Type B pancreatic cell (in vitro differentiated cells): ENCODE measurements around the gene CAMSAP2. TPM values are rescaled to one million over a fixed set of nuclear protein-coding genes. Genes with fewer than 3 reads are reported as not detected.
A peak's percentile ranks its signal among the peaks of the same experiment; 100 is the strongest.
"Not testable (repeated sequence)": the region's sequence is repeated elsewhere in the genome, so short reads cannot be mapped to it uniquely, and the experiment has no call there.

Source experiments
- DNase-seq: peaks from one replicate; pipeline ENCODE4 v3.0.0; 2021; ENCODE audit warnings: mixed read lengths; ENCODE audit not compliant: unreplicated experiment; ENCODE audit errors: extremely low spot score
- H3K27ac Mint-ChIP-seq: 2 replicates; pipeline ENCODE4 v1.8.0; 2021; ENCODE audit warnings: mild to moderate bottlenecking, mixed read lengths
- H3K27me3 Mint-ChIP-seq: 2 replicates; pipeline ENCODE4 v1.8.0; 2021; ENCODE audit warnings: mixed read lengths
- H3K36me3 Mint-ChIP-seq: 2 replicates; pipeline ENCODE4 v1.8.0; 2021; ENCODE audit warnings: mixed read lengths
- H3K4me1 Mint-ChIP-seq: one replicate; pipeline ENCODE4 v1.8.0; 2021; ENCODE audit warnings: mixed read lengths; ENCODE audit not compliant: unreplicated experiment
- H3K4me3 Mint-ChIP-seq: 2 replicates; pipeline ENCODE4 v1.8.0; 2021; ENCODE audit warnings: mild to moderate bottlenecking, mixed read lengths
- H3K9me3 Mint-ChIP-seq: 2 replicates; pipeline ENCODE4 v1.8.0; 2021; ENCODE audit warnings: mixed read lengths
- total RNA-seq: library from RNA; stranded (reverse); gene quantifications from 2 replicates; pipeline ENCODE4 v1.2.1, GENCODE V29; 2021; ENCODE audit warnings: low replicate concordance
- TF ChIP-seq, protein P1 (sequence below): fragments of 200-600 bp; sonication (generic); conservative IDR thresholded peaks from 2 replicates; pipeline ENCODE4 v1.5.0; 2021; ENCODE audit warnings: antibody characterized with exemption, mild to moderate bottlenecking

The CAMSAP2 gene
- total RNA-seq, 1 donor from 2014 or later = 27.4 TPM

GRCh38 chr1:200749090-200749489 is 10.4 kb downstream of the CAMSAP2 start:
- Mint-ChIP-seq H3K27me3 (no peaks in the 10 kb centered on the region), H3K9me3 (peaks cover 15% of the 10 kb centered on the region), H3K4me1 (peaks cover 20% of the 10 kb centered on the region), H3K27ac (no peak overlapping the region), H3K4me3 (no peak overlapping the region), H3K36me3 (peaks cover 43% of the 10 kb centered on the region)
- TF ChIP-seq, protein P1, sequence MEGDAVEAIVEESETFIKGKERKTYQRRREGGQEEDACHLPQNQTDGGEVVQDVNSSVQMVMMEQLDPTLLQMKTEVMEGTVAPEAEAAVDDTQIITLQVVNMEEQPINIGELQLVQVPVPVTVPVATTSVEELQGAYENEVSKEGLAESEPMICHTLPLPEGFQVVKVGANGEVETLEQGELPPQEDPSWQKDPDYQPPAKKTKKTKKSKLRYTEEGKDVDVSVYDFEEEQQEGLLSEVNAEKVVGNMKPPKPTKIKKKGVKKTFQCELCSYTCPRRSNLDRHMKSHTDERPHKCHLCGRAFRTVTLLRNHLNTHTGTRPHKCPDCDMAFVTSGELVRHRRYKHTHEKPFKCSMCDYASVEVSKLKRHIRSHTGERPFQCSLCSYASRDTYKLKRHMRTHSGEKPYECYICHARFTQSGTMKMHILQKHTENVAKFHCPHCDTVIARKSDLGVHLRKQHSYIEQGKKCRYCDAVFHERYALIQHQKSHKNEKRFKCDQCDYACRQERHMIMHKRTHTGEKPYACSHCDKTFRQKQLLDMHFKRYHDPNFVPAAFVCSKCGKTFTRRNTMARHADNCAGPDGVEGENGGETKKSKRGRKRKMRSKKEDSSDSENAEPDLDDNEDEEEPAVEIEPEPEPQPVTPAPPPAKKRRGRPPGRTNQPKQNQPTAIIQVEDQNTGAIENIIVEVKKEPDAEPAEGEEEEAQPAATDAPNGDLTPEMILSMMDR = no peak
- no peak for DNase-seq

DNA sequence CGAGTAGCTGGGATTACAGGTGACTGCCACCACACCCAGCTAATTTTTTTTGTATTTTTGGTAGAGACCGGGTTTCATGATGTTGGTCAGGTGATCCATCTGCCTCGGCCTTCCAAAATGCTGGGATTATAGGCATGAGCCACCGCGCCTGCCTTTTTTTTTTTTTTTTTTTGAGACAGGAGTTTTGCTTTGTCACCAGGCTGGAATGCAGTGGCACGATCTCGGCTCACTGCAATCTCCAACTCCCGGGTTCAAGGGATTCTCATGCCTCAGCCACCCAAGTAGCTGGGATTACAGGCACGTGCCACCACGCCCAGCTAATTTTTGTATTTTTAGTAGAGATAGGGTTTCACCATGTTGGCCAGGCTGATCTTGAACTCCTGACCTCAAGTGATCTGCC is 12.1 kb downstream of the CAMSAP2 start:
- not testable (repeated sequence) for DNase-seq, H3K4me3 Mint-ChIP-seq, H3K27ac Mint-ChIP-seq, H3K27me3 Mint-ChIP-seq
- H3K4me1 Mint-ChIP-seq = peaks cover 16% of the 10 kb centered on the region
- peaks cover 43% of the 10 kb centered on the region for H3K36me3 Mint-ChIP-seq
- H3K9me3 Mint-ChIP-seq = peaks cover 15% of the 10 kb centered on the region

GRCh38 chr1:200751717-200752116 is 13.0 kb downstream of the CAMSAP2 start:
- Mint-ChIP-seq H3K27ac (peak overlapping the region; percentile 27), H3K9me3 (peaks cover 9% of the 10 kb centered on the region), H3K27me3 (no peaks in the 10 kb centered on the region), H3K4me3 (no peak overlapping the region), H3K36me3 (peaks cover 38% of the 10 kb centered on the region), H3K4me1 (peaks cover 14% of the 10 kb centered on the region)
- TF ChIP-seq, protein P1 = no peak
- DNase-seq = no peak

DNA sequence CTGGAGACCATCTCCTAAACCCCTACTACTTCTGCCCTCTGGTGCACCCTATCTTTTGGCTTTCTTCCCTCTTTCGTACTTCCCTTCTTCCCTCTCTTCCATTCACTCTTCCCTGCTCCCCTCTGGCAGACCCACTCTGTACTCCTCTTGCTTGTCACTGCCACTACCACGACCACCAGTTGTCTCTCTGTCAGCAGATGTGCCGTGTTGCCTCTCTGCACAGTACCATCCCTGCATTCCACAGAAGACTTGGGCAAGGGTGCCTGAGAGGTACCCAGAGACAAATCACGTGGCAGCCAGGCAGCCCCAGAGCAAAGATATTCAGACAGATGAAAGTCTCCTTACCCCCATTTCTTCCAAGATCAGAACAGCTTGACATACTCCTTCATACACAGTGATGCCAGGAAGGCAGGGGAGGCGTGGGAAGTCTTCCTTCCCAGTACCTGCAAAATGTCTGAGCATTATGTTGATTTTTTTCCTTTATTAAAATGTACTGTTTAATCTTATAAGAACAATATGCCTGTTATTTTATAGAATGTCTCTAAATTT is 15.0 kb downstream of the CAMSAP2 start:
- Mint-ChIP-seq H3K27me3 (no peaks in the 10 kb centered on the region), H3K4me1 (peaks cover 23% of the 10 kb centered on the region), H3K36me3 (peaks cover 27% of the 10 kb centered on the region), H3K27ac (no peak overlapping the region), H3K9me3 (peaks cover 4% of the 10 kb centered on the region), H3K4me3 (no peak overlapping the region)
- TF ChIP-seq, protein P1 = no peak
- no peak for DNase-seq

DNA sequence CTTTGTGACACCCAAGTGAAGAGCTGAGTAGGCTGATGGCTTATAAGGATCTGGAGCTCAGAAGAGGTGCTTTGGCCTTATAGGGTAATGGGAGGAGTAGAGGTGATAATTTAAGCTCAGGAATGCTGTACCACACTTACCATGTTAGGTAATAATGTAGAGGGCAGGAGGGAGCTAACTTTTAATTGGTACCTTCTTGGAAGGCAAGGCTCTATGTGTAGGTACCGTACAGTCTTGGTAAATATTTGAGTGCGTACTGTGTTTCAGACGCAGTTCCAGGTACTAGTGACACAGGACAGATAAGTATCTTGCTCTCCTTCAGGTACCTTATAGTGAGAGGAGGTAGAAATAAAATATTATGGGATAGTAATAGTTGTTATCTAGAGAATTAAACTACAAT is 16.8 kb downstream of the CAMSAP2 start:
- Mint-ChIP-seq H3K27me3 (no peaks in the 10 kb centered on the region), H3K36me3 (peaks cover 24% of the 10 kb centered on the region), H3K4me3 (no peak overlapping the region), H3K9me3 (no peaks in the 10 kb centered on the region), H3K4me1 (peaks cover 35% of the 10 kb centered on the region), H3K27ac (peak overlapping the region; percentile 17)
- DNase-seq = no peak
- TF ChIP-seq, protein P1 = no peak

DNA sequence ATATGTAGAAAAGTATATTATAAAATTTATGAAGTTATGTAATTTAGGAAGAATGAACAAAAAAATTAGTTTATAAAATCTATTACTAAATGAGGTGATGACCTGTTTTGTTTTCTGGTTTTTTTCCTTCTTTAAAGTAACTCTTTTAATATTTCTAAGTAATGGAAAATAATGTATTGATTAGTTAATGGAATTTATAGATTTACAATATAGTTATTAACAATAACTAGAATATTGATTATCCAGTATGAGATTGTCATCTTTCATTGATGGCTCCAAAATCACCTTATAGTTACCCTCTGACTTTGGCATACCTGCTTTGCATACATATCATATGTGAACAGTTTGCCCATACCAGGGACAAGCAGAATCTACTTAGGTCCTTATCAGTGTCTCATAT is 23.4 kb downstream of the CAMSAP2 start:
- Mint-ChIP-seq H3K27me3 (no peaks in the 10 kb centered on the region), H3K9me3 (no peaks in the 10 kb centered on the region), H3K4me3 (no peak overlapping the region), H3K27ac (no peak overlapping the region), H3K4me1 (peaks cover 23% of the 10 kb centered on the region), H3K36me3 (peaks cover 28% of the 10 kb centered on the region)
- no peak for DNase-seq
- TF ChIP-seq, protein P1 = no peak
